Neutrophil (primary cell): ENCODE results near the gene ARHGEF40.

ENCODE experiments used
- H3K27ac ChIP-seq: fragments of 200-600 bp; sonication (generic); 2 replicates; pipeline ENCODE4 v1.5.1; 2016; ENCODE audit warnings: mild to moderate bottlenecking, moderate library complexity
- H3K27me3 ChIP-seq: fragments of 200-600 bp; sonication (generic); 2 replicates; pipeline ENCODE4 v1.6.0; 2016; ENCODE audit warnings: mild to moderate bottlenecking
- H3K36me3 ChIP-seq: fragments of 200-600 bp; sonication (generic); 2 replicates; pipeline ENCODE4 v1.5.1; 2017
- H3K4me1 ChIP-seq, 2 experiments: fragments of 200-600 bp in 1 of 2; sonication (generic) in 1 of 2; 1 replicate in 1 of 2; 2 replicates in 1 of 2; pipeline versions ENCODE4 v1.5.1 to v1.6.1; 2013 to 2016; ENCODE audit warnings: low read depth in 1 of 2, low read length in 1 of 2, mild to moderate bottlenecking in 1 of 2, moderate library complexity in 1 of 2; ENCODE audit not compliant: control insufficient read depth in 1 of 2, insufficient read depth in 1 of 2
- H3K4me3 ChIP-seq, 2 experiments: fragments of 200-600 bp in 1 of 2; sonication (generic) in 1 of 2; 1 replicate in 1 of 2; 2 replicates in 1 of 2; pipeline ENCODE4 v1.5.1; 2013 to 2016; ENCODE audit warnings: low read depth in 1 of 2, low read length in 1 of 2, mild to moderate bottlenecking in 1 of 2, moderate library complexity in 1 of 2
- H3K9me3 ChIP-seq: fragments of 200-600 bp; sonication (generic); 2 replicates; pipeline ENCODE4 v1.5.1; 2016
- TF ChIP-seq, protein P1 (sequence below): fragments of 200-600 bp; sonication (generic); IDR thresholded peaks from 2 replicates; pipeline ENCODE4 v1.5.1; 2016; ENCODE audit warnings: antibody characterized with exemption

ARHGEF40 gene

DNA sequence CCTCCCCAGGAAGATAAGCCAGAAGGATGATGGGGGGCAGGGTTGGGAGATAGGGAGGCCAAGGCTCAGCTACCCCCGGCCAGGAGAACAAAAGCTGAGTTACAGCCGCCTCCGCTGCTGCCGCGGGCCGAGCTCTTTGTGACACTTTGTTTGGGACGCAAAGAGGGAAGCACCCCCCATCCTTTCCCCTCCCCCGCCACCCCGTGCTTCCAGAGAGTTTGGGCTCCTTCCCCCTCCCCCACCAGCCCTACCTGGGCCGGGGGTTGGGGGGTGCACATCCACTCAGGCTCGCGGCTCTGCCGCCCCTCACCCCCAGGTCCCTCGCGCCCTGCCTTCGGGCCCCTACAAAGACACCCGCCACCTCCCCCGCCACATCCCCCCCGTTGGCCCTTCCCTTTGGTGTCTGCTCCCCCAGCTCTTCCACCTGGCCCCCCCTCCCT, 27.6 kb downstream of the ARHGEF40 start:
- Histone ChIP-seq H3K36me3 (no peaks in the 10 kb centered on the region), H3K4me1 (peaks cover 0 to 18% of the 10 kb centered on the region in 2 experiments), H3K27ac (no peak overlapping the region), H3K4me3 (peak overlapping the region in 1 of 2 experiments; percentile 52), H3K9me3 (no peaks in the 10 kb centered on the region), H3K27me3 (peaks cover 54% of the 10 kb centered on the region)
- TF ChIP-seq, protein P1, sequence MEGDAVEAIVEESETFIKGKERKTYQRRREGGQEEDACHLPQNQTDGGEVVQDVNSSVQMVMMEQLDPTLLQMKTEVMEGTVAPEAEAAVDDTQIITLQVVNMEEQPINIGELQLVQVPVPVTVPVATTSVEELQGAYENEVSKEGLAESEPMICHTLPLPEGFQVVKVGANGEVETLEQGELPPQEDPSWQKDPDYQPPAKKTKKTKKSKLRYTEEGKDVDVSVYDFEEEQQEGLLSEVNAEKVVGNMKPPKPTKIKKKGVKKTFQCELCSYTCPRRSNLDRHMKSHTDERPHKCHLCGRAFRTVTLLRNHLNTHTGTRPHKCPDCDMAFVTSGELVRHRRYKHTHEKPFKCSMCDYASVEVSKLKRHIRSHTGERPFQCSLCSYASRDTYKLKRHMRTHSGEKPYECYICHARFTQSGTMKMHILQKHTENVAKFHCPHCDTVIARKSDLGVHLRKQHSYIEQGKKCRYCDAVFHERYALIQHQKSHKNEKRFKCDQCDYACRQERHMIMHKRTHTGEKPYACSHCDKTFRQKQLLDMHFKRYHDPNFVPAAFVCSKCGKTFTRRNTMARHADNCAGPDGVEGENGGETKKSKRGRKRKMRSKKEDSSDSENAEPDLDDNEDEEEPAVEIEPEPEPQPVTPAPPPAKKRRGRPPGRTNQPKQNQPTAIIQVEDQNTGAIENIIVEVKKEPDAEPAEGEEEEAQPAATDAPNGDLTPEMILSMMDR = no peak

DNA sequence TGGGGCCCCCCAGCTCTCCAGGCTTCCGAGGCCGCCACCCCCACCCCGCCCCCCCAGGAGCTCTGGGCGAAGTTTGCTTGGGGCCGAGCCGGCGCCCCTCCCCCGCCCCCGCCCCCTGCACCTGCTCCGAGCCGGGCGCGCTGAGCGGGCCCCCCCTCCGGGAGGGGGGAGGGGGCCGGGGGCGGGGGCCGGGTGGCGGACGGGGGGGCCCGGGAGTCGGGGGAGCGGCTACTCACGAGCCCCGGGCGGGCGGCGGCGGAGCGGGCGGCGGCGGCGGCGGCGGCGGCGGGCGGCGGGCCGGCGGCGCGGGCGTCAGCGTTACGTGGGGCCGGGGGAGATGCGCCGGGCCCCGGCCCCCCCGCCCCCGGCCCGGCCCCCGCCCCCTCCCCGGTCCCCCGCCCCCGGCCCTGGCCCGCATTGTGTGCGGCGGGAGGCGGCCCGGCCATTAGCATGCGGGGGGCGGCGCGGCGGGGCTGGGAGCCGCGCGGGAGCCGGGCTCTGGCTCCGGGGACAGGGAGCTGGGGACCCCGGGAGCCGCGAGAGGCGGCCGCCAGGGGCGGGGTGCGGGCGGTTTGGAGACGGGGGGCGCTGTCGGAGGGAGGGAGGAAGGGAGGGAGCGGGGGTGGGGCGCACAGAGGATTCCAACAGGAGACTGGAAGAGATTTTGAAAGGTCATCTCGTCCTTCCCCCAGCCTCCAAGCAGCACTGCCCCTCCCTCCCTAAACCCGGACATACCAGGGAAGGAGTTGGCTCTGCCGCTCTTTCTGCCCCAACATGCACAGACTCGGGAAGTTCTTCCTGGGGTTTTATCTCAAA, 28.2 kb downstream of the ARHGEF40 start, which contains the start of gene ZNF219:
ZNF219 (minus strand) TSS at position 580 of the 816 bp plus-strand sequence. CDS start 5,064 bp downstream, outside the sequence.
- TF ChIP-seq, protein P1 = no peak
- H3K4me1 ChIP-seq = peaks cover 3 to 19% of the 10 kb centered on the region in 2 experiments
- no peak within 1 kb of the TSS for H3K27ac ChIP-seq

GRCh38 chr14:21098892-21099595, 28.9 kb downstream of the ARHGEF40 start:
- TF ChIP-seq, protein P1 = no peak
- H3K27ac ChIP-seq = no peak overlapping the region
- no peaks in the 10 kb centered on the region for H3K36me3 ChIP-seq
- peak overlapping the region; percentile 7 to 59 for H3K4me3 ChIP-seq
- H3K27me3 ChIP-seq = peaks cover 50% of the 10 kb centered on the region
- H3K4me1 ChIP-seq = peaks cover 7 to 24% of the 10 kb centered on the region in 2 experiments
- H3K9me3 ChIP-seq = no peaks in the 10 kb centered on the region

More for the DNA sequence above, 28.2 kb downstream of the ARHGEF40 start, which contains the start of gene ZNF219:
- Histone ChIP-seq H3K36me3 (no peaks in the 10 kb centered on the region), H3K4me3 (peak within 1 kb of the TSS; percentile 7 to 59), H3K9me3 (no peaks in the 10 kb centered on the region), H3K27me3 (peaks cover 54% of the 10 kb centered on the region)

GRCh38 chr14:21099596-21099985, 29.5 kb downstream of the ARHGEF40 start:
- Histone ChIP-seq H3K36me3 (no peaks in the 10 kb centered on the region), H3K27ac (no peak overlapping the region), H3K9me3 (no peaks in the 10 kb centered on the region), H3K4me1 (peaks cover 12 to 30% of the 10 kb centered on the region in 2 experiments), H3K4me3 (no peak overlapping the region), H3K27me3 (peaks cover 47% of the 10 kb centered on the region)
- TF ChIP-seq, protein P1 = no peak

DNA sequence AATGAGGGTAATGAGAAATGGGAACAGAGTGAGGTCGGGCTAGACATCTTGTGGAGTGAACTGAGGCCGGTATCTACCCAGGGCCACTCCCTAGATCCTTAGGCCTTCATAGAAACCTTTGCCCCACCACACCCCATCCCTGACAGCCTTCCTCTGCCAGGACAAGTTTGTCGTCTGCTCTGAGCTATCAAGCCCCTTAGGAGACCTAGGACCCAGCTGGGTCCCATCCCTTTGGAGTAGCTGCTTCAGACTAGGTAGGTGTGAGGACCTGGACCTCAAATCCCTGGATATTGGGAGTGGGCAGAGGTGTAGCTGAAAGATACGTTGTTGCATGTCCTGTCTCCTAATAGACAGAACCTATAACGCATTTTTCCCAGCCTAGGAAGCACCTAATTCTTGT, 30.8 kb downstream of the ARHGEF40 start, which contains the start of gene TMEM253:
TMEM253 (plus strand) TSS at position 136 of the 400 bp plus-strand sequence. CDS start 278 bp downstream, outside the sequence.
- Histone ChIP-seq H3K4me1 (peaks cover 17 to 34% of the 10 kb centered on the region in 2 experiments), H3K36me3 (no peaks in the 10 kb centered on the region), H3K27ac (no peak within 1 kb of the TSS), H3K9me3 (no peaks in the 10 kb centered on the region), H3K4me3 (no peak within 1 kb of the TSS), H3K27me3 (peaks cover 45% of the 10 kb centered on the region)
- TF ChIP-seq, protein P1 = no peak
